Measurements from ENCODE around the gene MICAL3.

GRCh38 chr22:18055619-18056160 lies 31.3 kb upstream of the MICAL3 start:
- TF ChIP-seq, protein P1, sequence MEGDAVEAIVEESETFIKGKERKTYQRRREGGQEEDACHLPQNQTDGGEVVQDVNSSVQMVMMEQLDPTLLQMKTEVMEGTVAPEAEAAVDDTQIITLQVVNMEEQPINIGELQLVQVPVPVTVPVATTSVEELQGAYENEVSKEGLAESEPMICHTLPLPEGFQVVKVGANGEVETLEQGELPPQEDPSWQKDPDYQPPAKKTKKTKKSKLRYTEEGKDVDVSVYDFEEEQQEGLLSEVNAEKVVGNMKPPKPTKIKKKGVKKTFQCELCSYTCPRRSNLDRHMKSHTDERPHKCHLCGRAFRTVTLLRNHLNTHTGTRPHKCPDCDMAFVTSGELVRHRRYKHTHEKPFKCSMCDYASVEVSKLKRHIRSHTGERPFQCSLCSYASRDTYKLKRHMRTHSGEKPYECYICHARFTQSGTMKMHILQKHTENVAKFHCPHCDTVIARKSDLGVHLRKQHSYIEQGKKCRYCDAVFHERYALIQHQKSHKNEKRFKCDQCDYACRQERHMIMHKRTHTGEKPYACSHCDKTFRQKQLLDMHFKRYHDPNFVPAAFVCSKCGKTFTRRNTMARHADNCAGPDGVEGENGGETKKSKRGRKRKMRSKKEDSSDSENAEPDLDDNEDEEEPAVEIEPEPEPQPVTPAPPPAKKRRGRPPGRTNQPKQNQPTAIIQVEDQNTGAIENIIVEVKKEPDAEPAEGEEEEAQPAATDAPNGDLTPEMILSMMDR (IDR thresholded peaks at IDR 0.05), result no peak
- no peak for TF ChIP-seq EZH2 (IDR thresholded peaks at IDR 0.05)

Measured in neural progenitor cell (in vitro differentiated cells).